WTC11 (cell line): Measurements from ENCODE around the gene MRAP. TPM values are rescaled to one million over a fixed set of nuclear protein-coding genes. Genes with fewer than 3 reads are reported as not detected.

Source experiments
- ATAC-seq: fragments of 200-7000 bp; cut with Tn5 transposase; 2 replicates; pipeline ENCODE4 v1.10.0; 2021; ENCODE audit warnings: mild to moderate bottlenecking, moderate library complexity
- CTCF ChIA-PET: fragments of 300-600 bp; sonication (Branson Sonifier 250); formaldehyde crosslinking; loops from one replicate; lab custom pipeline; 2021; ENCODE audit warnings: antibody characterized with exemption; lab: Charles Lee
- POLR2A ChIA-PET: fragments of 350-600 bp; sonication (Branson Sonifier 250); formaldehyde crosslinking; loops from one replicate; lab custom pipeline; 2021; ENCODE audit warnings: antibody characterized with exemption; lab: Charles Lee
- DNase-seq: peaks from one replicate; pipeline ENCODE4 v3.0.0; 2021; ENCODE audit warnings: low spot score
- H3K27ac Mint-ChIP-seq: 2 replicates; pipeline ENCODE4 v1.8.0; 2021; ENCODE audit warnings: mixed read lengths
- H3K27me3 Mint-ChIP-seq: 2 replicates; pipeline ENCODE4 v1.8.0; 2021; ENCODE audit warnings: low read depth, mild to moderate bottlenecking, moderate library complexity, mixed read lengths
- H3K36me3 Mint-ChIP-seq: 2 replicates; pipeline ENCODE4 v1.8.0; 2021; ENCODE audit warnings: mixed read lengths
- H3K4me1 Mint-ChIP-seq: 2 replicates; pipeline ENCODE4 v1.8.0; 2022; ENCODE audit warnings: mixed read lengths
- H3K4me3 Mint-ChIP-seq: 2 replicates; pipeline ENCODE4 v1.8.0; 2021; ENCODE audit warnings: mild to moderate bottlenecking, moderate library complexity, mixed read lengths
- H3K9me3 Mint-ChIP-seq: 2 replicates; pipeline ENCODE4 v1.8.0; 2021; ENCODE audit warnings: mixed read lengths
- CBFB ChIP-seq: sonication (generic); formaldehyde crosslinking; IDR thresholded peaks from 2 replicates; pipeline ENCODE4 v1.8.1; 2022; ENCODE audit warnings: mild to moderate bottlenecking, low read depth, missing genetic modification reagents
- FOXJ3 ChIP-seq: sonication (generic); formaldehyde crosslinking; IDR thresholded peaks from 2 replicates; pipeline ENCODE4 v1.9.0; 2021; ENCODE audit warnings: missing genetic modification reagents, mild to moderate bottlenecking, borderline replicate concordance
- FOXP1 ChIP-seq: sonication (generic); formaldehyde crosslinking; IDR thresholded peaks from 2 replicates; pipeline ENCODE4 v1.8.0; 2022; ENCODE audit warnings: missing genetic modification reagents, mild to moderate bottlenecking, moderate library complexity, borderline replicate concordance
- GABPB1 ChIP-seq: sonication (generic); formaldehyde crosslinking; IDR thresholded peaks from 2 replicates; pipeline ENCODE4 v1.8.1; 2023; ENCODE audit warnings: mild to moderate bottlenecking, missing genetic modification reagents
- GRHL2 ChIP-seq: fragments of 250-450 bp; sonication (Bioruptor Pico); IDR thresholded peaks from 2 replicates; pipeline ENCODE4 v1.8.0; 2022; ENCODE audit warnings: mild to moderate bottlenecking, moderate library complexity; ENCODE audit not compliant: insufficient replicate concordance, severe bottlenecking
- GTF2I ChIP-seq: fragments of 250-450 bp; sonication (Bioruptor Pico); conservative IDR thresholded peaks from 2 replicates; pipeline ENCODE4 v1.4.0; 2021; ENCODE audit warnings: mild to moderate bottlenecking
- JAZF1 ChIP-seq: fragments of 250-450 bp; sonication (Bioruptor Pico); IDR thresholded peaks from 2 replicates; pipeline ENCODE4 v1.9.0; 2021; ENCODE audit warnings: moderate library complexity, mild to moderate bottlenecking, inconsistent platforms
- MXD4 ChIP-seq: fragments of 250-450 bp; sonication (Bioruptor Pico); IDR thresholded peaks from 2 replicates; pipeline ENCODE4 v1.8.0; 2021; ENCODE audit warnings: mild to moderate bottlenecking, moderate library complexity, borderline replicate concordance
- NFATC4 ChIP-seq: fragments of 250-450 bp; sonication (Bioruptor Pico); IDR thresholded peaks from 2 replicates; pipeline ENCODE4 v1.9.0; 2021; ENCODE audit warnings: mild to moderate bottlenecking
- NFYB ChIP-seq: sonication (generic); formaldehyde crosslinking; conservative IDR thresholded peaks from 2 replicates; pipeline ENCODE4 v1.8.0; 2022; ENCODE audit warnings: low read depth, missing genetic modification reagents
- NR1H2 ChIP-seq: sonication (generic); formaldehyde crosslinking; IDR thresholded peaks from 2 replicates; pipeline ENCODE4 v1.9.0; 2021; ENCODE audit warnings: mild to moderate bottlenecking, moderate library complexity, missing genetic modification reagents
- RELA ChIP-seq: sonication (generic); formaldehyde crosslinking; IDR thresholded peaks from 2 replicates; pipeline ENCODE4 v1.8.1; 2022; ENCODE audit warnings: missing genetic modification reagents, mild to moderate bottlenecking, borderline replicate concordance
- RORB ChIP-seq: fragments of 250-450 bp; sonication (Bioruptor Pico); IDR thresholded peaks from 2 replicates; pipeline ENCODE4 v1.9.0; 2021; ENCODE audit warnings: mild to moderate bottlenecking
- SMAD3 ChIP-seq: sonication (generic); formaldehyde crosslinking; IDR thresholded peaks from 2 replicates; pipeline ENCODE4 v1.8.0; 2022; ENCODE audit warnings: missing genetic modification reagents, mild to moderate bottlenecking, borderline replicate concordance
- SMAD4 ChIP-seq: sonication (generic); formaldehyde crosslinking; IDR thresholded peaks from 2 replicates; pipeline ENCODE4 v1.8.0; 2022; ENCODE audit warnings: mild to moderate bottlenecking, missing genetic modification reagents
- TCF7 ChIP-seq: sonication (generic); formaldehyde crosslinking; IDR thresholded peaks from 2 replicates; pipeline ENCODE4 v1.8.0; 2022; ENCODE audit warnings: mild to moderate bottlenecking, low read depth, missing genetic modification reagents, moderate library complexity
- TEAD1 ChIP-seq: sonication (generic); formaldehyde crosslinking; IDR thresholded peaks from 2 replicates; pipeline ENCODE4 v1.8.0; 2022; ENCODE audit warnings: mild to moderate bottlenecking, missing genetic modification reagents
- ZNF138 ChIP-seq: sonication (generic); formaldehyde crosslinking; conservative IDR thresholded peaks from 2 replicates; pipeline ENCODE4 v1.8.1; 2022; ENCODE audit warnings: mild to moderate bottlenecking, moderate library complexity, missing genetic modification reagents
- ZNF263 ChIP-seq: sonication (generic); formaldehyde crosslinking; IDR thresholded peaks from 2 replicates; pipeline ENCODE4 v1.8.1; 2022; ENCODE audit warnings: low read depth, mild to moderate bottlenecking, moderate library complexity, missing genetic modification reagents
- ZNF416 ChIP-seq: fragments of 250-450 bp; sonication (Bioruptor Pico); IDR thresholded peaks from 2 replicates; pipeline ENCODE4 v1.9.0; 2021; ENCODE audit warnings: mild to moderate bottlenecking, inconsistent platforms
- ZNF423 ChIP-seq: fragments of 250-450 bp; sonication (Bioruptor Pico); IDR thresholded peaks from 2 replicates; pipeline ENCODE4 v2.1.2; 2022; ENCODE audit warnings: mild to moderate bottlenecking, moderate library complexity
- total RNA-seq: library from RNA; stranded (reverse); gene quantifications from 3 replicates; pipeline ENCODE4 v1.2.3, GENCODE V29; 2021
- TF ChIP-seq, protein P1 (sequence below): fragments of 250-450 bp; sonication (Bioruptor Pico); IDR thresholded peaks from 2 replicates; pipeline ENCODE4 v1.9.0; 2021; ENCODE audit warnings: mild to moderate bottlenecking
- TF ChIP-seq, protein P2 (sequence below): sonication (generic); formaldehyde crosslinking; IDR thresholded peaks from 2 replicates; pipeline ENCODE4 v1.8.0; 2023; ENCODE audit warnings: missing genetic modification reagents
- TF ChIP-seq, protein P3 (sequence below): fragments of 250-450 bp; sonication (Bioruptor Pico); IDR thresholded peaks from 2 replicates; pipeline ENCODE4 v1.8.0; 2021; ENCODE audit warnings: mild to moderate bottlenecking
- TF ChIP-seq, protein P4 (sequence below): sonication (generic); formaldehyde crosslinking; IDR thresholded peaks from 2 replicates; pipeline ENCODE4 v1.8.1; 2023; ENCODE audit warnings: mild to moderate bottlenecking, missing genetic modification reagents, moderate library complexity
- TF ChIP-seq, protein P5 (sequence below): sonication (generic); formaldehyde crosslinking; IDR thresholded peaks from 2 replicates; pipeline ENCODE4 v1.8.0; 2022; ENCODE audit warnings: mild to moderate bottlenecking, missing genetic modification reagents
- TF ChIP-seq, protein P6 (sequence below): sonication (generic); formaldehyde crosslinking; IDR thresholded peaks from 2 replicates; pipeline ENCODE4 v1.8.1; 2023; ENCODE audit warnings: mild to moderate bottlenecking, missing genetic modification reagents
- TF ChIP-seq, protein P7 (sequence below): sonication (generic); formaldehyde crosslinking; IDR thresholded peaks from 2 replicates; pipeline ENCODE4 v1.8.1; 2022; ENCODE audit warnings: low read depth, mild to moderate bottlenecking, moderate library complexity, missing genetic modification reagents, borderline replicate concordance

MRAP gene
- total RNA-seq, 1 experiment from 2014 or later: not detected

DNA sequence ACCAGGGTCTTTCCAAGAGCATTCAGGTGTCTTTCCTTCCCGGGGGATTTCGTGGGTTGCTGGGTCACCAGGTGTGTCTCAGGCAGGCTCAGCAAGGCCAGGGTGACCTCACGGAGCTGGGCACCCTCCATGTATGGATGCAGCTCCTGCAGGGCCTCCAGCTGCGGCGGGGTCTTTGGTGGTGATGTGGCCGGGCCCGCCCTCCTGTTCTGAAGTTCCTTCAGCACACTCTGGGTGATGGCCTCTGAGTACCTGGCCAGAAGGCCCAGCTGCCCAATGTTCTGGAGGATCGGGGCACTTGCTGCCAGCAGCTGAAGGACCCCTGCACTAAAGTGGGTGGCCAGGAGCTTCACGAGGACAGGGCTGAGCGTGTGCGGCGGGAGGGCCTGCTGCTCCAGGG lies 48.7 kb downstream of the MRAP start (continued):
- TF ChIP-seq SMAD3 (CRISPR knock-in tag): no peak
- TF ChIP-seq GABPB1 (CRISPR knock-in tag): no peak
- TF ChIP-seq FOXJ3: no peak
- no peak for TF ChIP-seq GTF2I (CRISPR knock-in tag)
- no peak for TF ChIP-seq FOXP1 (CRISPR knock-in tag)
- TF ChIP-seq, protein P1, sequence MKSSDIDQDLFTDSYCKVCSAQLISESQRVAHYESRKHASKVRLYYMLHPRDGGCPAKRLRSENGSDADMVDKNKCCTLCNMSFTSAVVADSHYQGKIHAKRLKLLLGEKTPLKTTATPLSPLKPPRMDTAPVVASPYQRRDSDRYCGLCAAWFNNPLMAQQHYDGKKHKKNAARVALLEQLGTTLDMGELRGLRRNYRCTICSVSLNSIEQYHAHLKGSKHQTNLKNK (CRISPR knock-in tag): no peak
- TF ChIP-seq, protein P2, sequence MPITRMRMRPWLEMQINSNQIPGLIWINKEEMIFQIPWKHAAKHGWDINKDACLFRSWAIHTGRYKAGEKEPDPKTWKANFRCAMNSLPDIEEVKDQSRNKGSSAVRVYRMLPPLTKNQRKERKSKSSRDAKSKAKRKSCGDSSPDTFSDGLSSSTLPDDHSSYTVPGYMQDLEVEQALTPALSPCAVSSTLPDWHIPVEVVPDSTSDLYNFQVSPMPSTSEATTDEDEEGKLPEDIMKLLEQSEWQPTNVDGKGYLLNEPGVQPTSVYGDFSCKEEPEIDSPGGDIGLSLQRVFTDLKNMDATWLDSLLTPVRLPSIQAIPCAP (CRISPR knock-in tag): no peak

DNA sequence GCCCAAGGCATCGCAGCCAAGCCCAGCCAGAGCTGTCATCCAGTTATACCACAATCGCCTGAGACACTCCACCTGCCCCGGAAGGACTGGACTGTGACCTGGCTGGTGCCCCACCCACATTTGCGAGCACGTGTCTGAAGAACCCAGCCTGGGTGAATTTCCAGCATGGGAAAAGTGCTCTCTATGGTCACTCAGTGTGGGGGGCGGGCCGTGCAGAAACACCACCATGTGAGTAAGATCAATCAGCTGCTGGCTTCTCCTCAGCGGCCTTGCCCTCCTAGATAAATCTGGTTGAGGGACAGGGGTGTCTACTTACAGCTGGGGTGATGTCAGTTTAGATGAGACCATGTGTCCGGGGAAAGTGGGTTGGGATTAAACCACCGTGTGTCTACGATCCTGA lies 49.3 kb downstream of the MRAP start:
- no peaks in the 10 kb centered on the region for H3K9me3 Mint-ChIP-seq
- no peak overlapping the region for H3K4me3 Mint-ChIP-seq
- H3K4me1 Mint-ChIP-seq: no peaks in the 10 kb centered on the region
- POLR2A ChIA-PET: no interaction called here
- ATAC-seq (no peak), DNase-seq (no peak)
- no peaks in the 10 kb centered on the region for H3K27me3 Mint-ChIP-seq
- TF ChIP-seq, protein P2 (CRISPR knock-in tag): no peak
- TF ChIP-seq, protein P3, sequence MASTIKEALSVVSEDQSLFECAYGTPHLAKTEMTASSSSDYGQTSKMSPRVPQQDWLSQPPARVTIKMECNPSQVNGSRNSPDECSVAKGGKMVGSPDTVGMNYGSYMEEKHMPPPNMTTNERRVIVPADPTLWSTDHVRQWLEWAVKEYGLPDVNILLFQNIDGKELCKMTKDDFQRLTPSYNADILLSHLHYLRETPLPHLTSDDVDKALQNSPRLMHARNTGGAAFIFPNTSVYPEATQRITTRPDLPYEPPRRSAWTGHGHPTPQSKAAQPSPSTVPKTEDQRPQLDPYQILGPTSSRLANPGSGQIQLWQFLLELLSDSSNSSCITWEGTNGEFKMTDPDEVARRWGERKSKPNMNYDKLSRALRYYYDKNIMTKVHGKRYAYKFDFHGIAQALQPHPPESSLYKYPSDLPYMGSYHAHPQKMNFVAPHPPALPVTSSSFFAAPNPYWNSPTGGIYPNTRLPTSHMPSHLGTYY (CRISPR knock-in tag): no peak
- TF ChIP-seq NR1H2 (CRISPR knock-in tag) (no peak), TEAD1 (CRISPR knock-in tag) (no peak), ZNF423 (CRISPR knock-in tag) (no peak), RELA (no peak), MXD4 (CRISPR knock-in tag) (no peak), RORB (no peak), NFYB (CRISPR knock-in tag) (no peak)
- TF ChIP-seq, protein P4, sequence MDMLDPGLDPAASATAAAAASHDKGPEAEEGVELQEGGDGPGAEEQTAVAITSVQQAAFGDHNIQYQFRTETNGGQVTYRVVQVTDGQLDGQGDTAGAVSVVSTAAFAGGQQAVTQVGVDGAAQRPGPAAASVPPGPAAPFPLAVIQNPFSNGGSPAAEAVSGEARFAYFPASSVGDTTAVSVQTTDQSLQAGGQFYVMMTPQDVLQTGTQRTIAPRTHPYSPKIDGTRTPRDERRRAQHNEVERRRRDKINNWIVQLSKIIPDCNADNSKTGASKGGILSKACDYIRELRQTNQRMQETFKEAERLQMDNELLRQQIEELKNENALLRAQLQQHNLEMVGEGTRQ: no peak
- no peak overlapping the region for H3K27ac Mint-ChIP-seq
- CTCF ChIA-PET: interaction anchor here (1.2 kb wide), 1 partner anchor 42 kb away, joined by 4 read pairs; no protein-coding TSS in a partner anchor
- H3K36me3 Mint-ChIP-seq: peaks cover 86% of the 10 kb centered on the region

DNA sequence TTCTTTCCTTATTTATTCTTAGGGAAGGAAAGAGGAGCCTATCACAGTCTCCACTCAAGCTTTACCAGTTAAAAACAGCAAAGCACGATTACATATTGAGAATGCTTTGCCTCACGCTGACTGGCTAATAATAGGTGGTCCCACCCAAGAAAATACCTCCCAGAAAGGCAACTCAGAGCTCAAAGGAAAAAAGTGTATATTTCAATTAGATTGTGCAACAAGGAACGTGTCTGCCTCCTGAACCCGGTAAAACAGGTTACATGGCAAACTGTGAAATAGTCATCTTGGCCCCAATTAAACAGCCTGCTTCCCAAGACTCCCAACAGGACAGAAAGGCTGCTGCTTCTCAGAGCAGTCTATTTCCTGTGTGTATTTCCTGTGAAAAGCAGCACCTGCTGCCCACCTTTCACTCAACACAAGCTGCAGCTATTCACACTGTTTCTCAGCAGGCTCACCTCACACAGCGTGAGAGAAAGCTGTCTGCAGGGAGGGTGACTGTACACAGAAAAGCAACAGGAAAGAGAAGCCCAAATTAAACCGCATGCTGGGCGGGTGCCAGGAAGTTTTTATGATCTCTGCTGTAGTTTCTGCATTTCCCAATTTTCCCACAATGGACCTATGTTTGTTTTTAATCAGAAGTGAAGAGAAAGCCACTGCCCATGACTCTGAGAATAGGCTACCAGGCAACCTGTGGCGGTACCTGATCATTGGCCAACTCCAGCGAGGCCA lies 50.1 kb downstream of the MRAP start:
- POLR2A ChIA-PET: no interaction called here
- no peaks in the 10 kb centered on the region for H3K9me3 Mint-ChIP-seq
- H3K36me3 Mint-ChIP-seq: peaks cover 85% of the 10 kb centered on the region
- CTCF ChIA-PET: interaction anchor here (1.2 kb wide), 1 partner anchor 43 kb away, joined by 4 read pairs; no protein-coding TSS in a partner anchor
- H3K27me3 Mint-ChIP-seq: no peaks in the 10 kb centered on the region
- ATAC-seq (no peak), DNase-seq (no peak)
- no peak overlapping the region for H3K4me3 Mint-ChIP-seq
- no peaks in the 10 kb centered on the region for H3K4me1 Mint-ChIP-seq
- H3K27ac Mint-ChIP-seq: no peak overlapping the region
- TF ChIP-seq TCF7 (CRISPR knock-in tag) (no peak), NFATC4 (CRISPR knock-in tag) (no peak), ZNF416 (CRISPR knock-in tag) (no peak), JAZF1 (no peak), GRHL2 (CRISPR knock-in tag) (no peak), CBFB (CRISPR knock-in tag) (no peak), ZNF263 (CRISPR knock-in tag) (no peak), FOXJ3 (no peak), ZNF138 (CRISPR knock-in tag) (no peak), SMAD4 (CRISPR knock-in tag) (no peak)
- TF ChIP-seq, protein P5, sequence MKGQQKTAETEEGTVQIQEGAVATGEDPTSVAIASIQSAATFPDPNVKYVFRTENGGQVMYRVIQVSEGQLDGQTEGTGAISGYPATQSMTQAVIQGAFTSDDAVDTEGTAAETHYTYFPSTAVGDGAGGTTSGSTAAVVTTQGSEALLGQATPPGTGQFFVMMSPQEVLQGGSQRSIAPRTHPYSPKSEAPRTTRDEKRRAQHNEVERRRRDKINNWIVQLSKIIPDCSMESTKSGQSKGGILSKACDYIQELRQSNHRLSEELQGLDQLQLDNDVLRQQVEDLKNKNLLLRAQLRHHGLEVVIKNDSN (CRISPR knock-in tag): no peak
- TF ChIP-seq, protein P6, sequence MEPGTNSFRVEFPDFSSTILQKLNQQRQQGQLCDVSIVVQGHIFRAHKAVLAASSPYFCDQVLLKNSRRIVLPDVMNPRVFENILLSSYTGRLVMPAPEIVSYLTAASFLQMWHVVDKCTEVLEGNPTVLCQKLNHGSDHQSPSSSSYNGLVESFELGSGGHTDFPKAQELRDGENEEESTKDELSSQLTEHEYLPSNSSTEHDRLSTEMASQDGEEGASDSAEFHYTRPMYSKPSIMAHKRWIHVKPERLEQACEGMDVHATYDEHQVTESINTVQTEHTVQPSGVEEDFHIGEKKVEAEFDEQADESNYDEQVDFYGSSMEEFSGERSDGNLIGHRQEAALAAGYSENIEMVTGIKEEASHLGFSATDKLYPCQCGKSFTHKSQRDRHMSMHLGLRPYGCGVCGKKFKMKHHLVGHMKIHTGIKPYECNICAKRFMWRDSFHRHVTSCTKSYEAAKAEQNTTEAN (CRISPR knock-in tag): no peak
- TF ChIP-seq, protein P7, sequence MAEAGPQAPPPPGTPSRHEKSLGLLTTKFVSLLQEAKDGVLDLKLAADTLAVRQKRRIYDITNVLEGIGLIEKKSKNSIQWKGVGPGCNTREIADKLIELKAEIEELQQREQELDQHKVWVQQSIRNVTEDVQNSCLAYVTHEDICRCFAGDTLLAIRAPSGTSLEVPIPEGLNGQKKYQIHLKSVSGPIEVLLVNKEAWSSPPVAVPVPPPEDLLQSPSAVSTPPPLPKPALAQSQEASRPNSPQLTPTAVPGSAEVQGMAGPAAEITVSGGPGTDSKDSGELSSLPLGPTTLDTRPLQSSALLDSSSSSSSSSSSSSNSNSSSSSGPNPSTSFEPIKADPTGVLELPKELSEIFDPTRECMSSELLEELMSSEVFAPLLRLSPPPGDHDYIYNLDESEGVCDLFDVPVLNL: no peak
